Measurements from ENCODE around the gene LHX5. TPM values are rescaled to one million over a fixed set of nuclear protein-coding genes. Genes with fewer than 3 reads are reported as not detected.
A peak's percentile ranks its signal among the peaks of the same experiment; 100 is the strongest.

Gene LHX5
- total RNA-seq, 3 donors from 2014 or later, result not detected

GRCh38 chr12:113424456-113424855 lies 47.2 kb downstream of the LHX5 start:
- ATAC-seq (no peak), DNase-seq (no peak)
- Histone ChIP-seq H3K9me3 (no peaks in the 10 kb centered on the region), H3K36me3 (ENCODE audit: low read depth) (no peaks in the 10 kb centered on the region), H3K4me3 (no peak overlapping the region), H3K4me1 (ENCODE audit: low read depth) (no peaks in the 10 kb centered on the region)
- no peak for TF ChIP-seq CTCF (IDR thresholded peaks at IDR 0.05)
- intact Hi-C loops (cut with DNase I, micrococcal nuclease), result no loop called here

GRCh38 chr12:113422886-113423669 lies 48.6 kb downstream of the LHX5 start:
- no peak for TF ChIP-seq CTCF (IDR thresholded peaks at IDR 0.05)
- Histone ChIP-seq H3K9me3 (no peaks in the 10 kb centered on the region), H3K36me3 (ENCODE audit: low read depth) (no peaks in the 10 kb centered on the region), H3K4me3 (peak overlapping the region; percentile 44), H3K4me1 (ENCODE audit: low read depth) (no peaks in the 10 kb centered on the region)
- intact Hi-C loops (cut with DNase I, micrococcal nuclease), result no loop called here
- DNase-seq (no peak), ATAC-seq (no peak)

GRCh38 chr12:113422030-113422885 lies 49.4 kb downstream of the LHX5 start, which contains the start of gene SDSL:
Gene SDSL (plus strand): TSS chr12:113422380. CDS start chr12:113427983, 5,603 bp downstream.
- no peak for TF ChIP-seq CTCF (IDR thresholded peaks at IDR 0.05)
- peak within 1 kb of the TSS; percentile 44 for H3K4me3 ChIP-seq
- ATAC-seq (peak; percentile 95), DNase-seq (peak; percentile 75 to 79 (median 75))
- H3K4me1 ChIP-seq (ENCODE audit: low read depth), result no peaks in the 10 kb centered on the region
- no peaks in the 10 kb centered on the region for H3K9me3 ChIP-seq
- H3K36me3 ChIP-seq (ENCODE audit: low read depth), result no peaks in the 10 kb centered on the region
- intact Hi-C loops (cut with DNase I, micrococcal nuclease), result no loop called here

GRCh38 chr12:113420996-113421595 lies 50.6 kb downstream of the LHX5 start:
- Histone ChIP-seq H3K9me3 (no peaks in the 10 kb centered on the region), H3K4me1 (ENCODE audit: low read depth) (no peaks in the 10 kb centered on the region), H3K36me3 (ENCODE audit: low read depth) (no peaks in the 10 kb centered on the region), H3K4me3 (no peak overlapping the region)
- TF ChIP-seq CTCF (IDR thresholded peaks at IDR 0.05), result no peak
- DNase-seq (no peak), ATAC-seq (no peak)
- intact Hi-C loops (cut with DNase I, micrococcal nuclease), result no loop called here

GRCh38 chr12:113418213-113418879 lies 53.3 kb downstream of the LHX5 start:
- Histone ChIP-seq H3K36me3 (ENCODE audit: low read depth) (no peaks in the 10 kb centered on the region), H3K9me3 (no peaks in the 10 kb centered on the region), H3K4me1 (ENCODE audit: low read depth) (no peaks in the 10 kb centered on the region), H3K4me3 (no peak overlapping the region)
- ATAC-seq, result peak; percentile 13
- no peak for TF ChIP-seq CTCF (IDR thresholded peaks at IDR 0.05)
- DNase-seq, result peak in 1 of 3 donors; percentile 17
- intact Hi-C loops (cut with DNase I, micrococcal nuclease), result no loop called here
